HG02571 (cell line): ENCODE data around the gene TADA2A.
"Not testable (repeated sequence)": the region's sequence is repeated elsewhere in the genome, so short reads cannot be mapped to it uniquely, and the experiment has no call there.

Source experiments
- ATAC-seq: cut with Tn5 transposase; IDR thresholded peaks from one replicate; pipeline ENCODE4 v1.9.1; 2021; ENCODE audit warnings: mild to moderate bottlenecking, moderate library complexity; ENCODE audit not compliant: unreplicated experiment

The TADA2A gene

GRCh38 chr17:37490638-37491614 is 84.2 kb downstream of the TADA2A start:
- no peak for ATAC-seq

- ATAC-seq: no peak
These were observed 85.5 kb downstream of the TADA2A start for GRCh38 chr17:37492167-37492566.

GRCh38 chr17:37493249-37494027 is 86.8 kb downstream of the TADA2A start:
- ATAC-seq: no peak

- ATAC-seq: no peak
These were observed 87.7 kb downstream of the TADA2A start for GRCh38 chr17:37494401-37494831.

GRCh38 chr17:37494971-37495370 is 88.3 kb downstream of the TADA2A start:
- no peak for ATAC-seq

GRCh38 chr17:37500378-37500777 is 93.7 kb downstream of the TADA2A start:
- ATAC-seq: no peak

GRCh38 chr17:37502009-37502936 is 95.6 kb downstream of the TADA2A start:
- no peak for ATAC-seq

- no peak for ATAC-seq
These were observed 96.5 kb downstream of the TADA2A start for GRCh38 chr17:37503148-37503547.

GRCh38 chr17:37505333-37505732 is 98.6 kb downstream of the TADA2A start:
- ATAC-seq: no peak

GRCh38 chr17:37506678-37507077 is 100.0 kb downstream of the TADA2A start:
- ATAC-seq: no peak

- ATAC-seq: no peak
These were observed 100.4 kb downstream of the TADA2A start for GRCh38 chr17:37507111-37507510.

GRCh38 chr17:37510056-37510455 is 103.4 kb downstream of the TADA2A start:
- ATAC-seq: no peak

GRCh38 chr17:37511642-37512041 is 105.0 kb downstream of the TADA2A start:
- not testable (repeated sequence) for ATAC-seq

GRCh38 chr17:37512442-37513068 is 105.9 kb downstream of the TADA2A start:
- ATAC-seq: no peak

- no peak for ATAC-seq
These were observed 107.0 kb downstream of the TADA2A start for GRCh38 chr17:37513711-37514110.

GRCh38 chr17:37516127-37516571 is 109.5 kb downstream of the TADA2A start:
- no peak for ATAC-seq

- ATAC-seq: no peak
These were observed 111.2 kb downstream of the TADA2A start for GRCh38 chr17:37517881-37518280.

- no peak for ATAC-seq
These were observed 112.1 kb downstream of the TADA2A start for GRCh38 chr17:37518826-37519225.

GRCh38 chr17:37519251-37519985 is 112.7 kb downstream of the TADA2A start:
- no peak for ATAC-seq
